ENCODE data around the gene FAM170B.

GRCh38 chr10:49154641-49155040 is 20.8 kb upstream of the FAM170B start:
- TF ChIP-seq, protein P1, sequence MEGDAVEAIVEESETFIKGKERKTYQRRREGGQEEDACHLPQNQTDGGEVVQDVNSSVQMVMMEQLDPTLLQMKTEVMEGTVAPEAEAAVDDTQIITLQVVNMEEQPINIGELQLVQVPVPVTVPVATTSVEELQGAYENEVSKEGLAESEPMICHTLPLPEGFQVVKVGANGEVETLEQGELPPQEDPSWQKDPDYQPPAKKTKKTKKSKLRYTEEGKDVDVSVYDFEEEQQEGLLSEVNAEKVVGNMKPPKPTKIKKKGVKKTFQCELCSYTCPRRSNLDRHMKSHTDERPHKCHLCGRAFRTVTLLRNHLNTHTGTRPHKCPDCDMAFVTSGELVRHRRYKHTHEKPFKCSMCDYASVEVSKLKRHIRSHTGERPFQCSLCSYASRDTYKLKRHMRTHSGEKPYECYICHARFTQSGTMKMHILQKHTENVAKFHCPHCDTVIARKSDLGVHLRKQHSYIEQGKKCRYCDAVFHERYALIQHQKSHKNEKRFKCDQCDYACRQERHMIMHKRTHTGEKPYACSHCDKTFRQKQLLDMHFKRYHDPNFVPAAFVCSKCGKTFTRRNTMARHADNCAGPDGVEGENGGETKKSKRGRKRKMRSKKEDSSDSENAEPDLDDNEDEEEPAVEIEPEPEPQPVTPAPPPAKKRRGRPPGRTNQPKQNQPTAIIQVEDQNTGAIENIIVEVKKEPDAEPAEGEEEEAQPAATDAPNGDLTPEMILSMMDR (IDR thresholded peaks at IDR 0.05): no peak
- TF ChIP-seq POLR2A (IDR thresholded peaks at IDR 0.05): no peak

All from right lobe of liver (tissue), 4 donors.